SU-DHL-6 (cell line): ENCODE results near the gene ESR1.
"Not testable (repeated sequence)": the region's sequence is repeated elsewhere in the genome, so short reads cannot be mapped to it uniquely, and the experiment has no call there.

ENCODE experiments used
- H2AFZ ChIP-seq: fragments of 200-600 bp; sonication (generic); 2 replicates; pipeline ENCODE4 v1.6.1; 2014; ENCODE audit warnings: low read depth, mild to moderate bottlenecking, moderate library complexity, mixed read lengths, antibody characterized with exemption, low read length; ENCODE audit not compliant: severe bottlenecking
- H3F3A ChIP-seq: fragments of 200-600 bp; shearing (Covaris generic); 2 replicates; pipeline ENCODE4 v1.6.0; 2016; ENCODE audit warnings: antibody characterized with exemption, mild to moderate bottlenecking; ENCODE audit not compliant: insufficient read depth
- H3K27ac ChIP-seq: fragments of 200-600 bp; sonication (generic); 2 replicates; pipeline ENCODE4 v1.5.1; 2016; ENCODE audit warnings: low read depth, mild to moderate bottlenecking, low read length, moderate library complexity, mixed read lengths
- H3K27me3 ChIP-seq: fragments of 200-600 bp; sonication (generic), shearing (Covaris generic); 2 replicates; pipeline ENCODE4 v1.6.0; 2014; ENCODE audit warnings: mild to moderate bottlenecking, low read length
- H3K36me3 ChIP-seq: fragments of 200-600 bp; sonication (generic); 2 replicates; pipeline ENCODE4 v1.6.1; 2014; ENCODE audit warnings: mild to moderate bottlenecking, low read length, mixed read lengths
- H3K4me2 ChIP-seq: fragments of 300-600, 200-600 bp; shearing (Covaris generic), sonication (generic); 2 replicates; pipeline ENCODE4 v1.6.0; 2014; ENCODE audit warnings: low read length, low read depth, mild to moderate bottlenecking; ENCODE audit not compliant: poor library complexity, severe bottlenecking
- H3K4me3 ChIP-seq: fragments of 200-600 bp; sonication (generic); 2 replicates; pipeline ENCODE4 v1.5.1; 2014; ENCODE audit warnings: antibody characterized with exemption, low read length, mild to moderate bottlenecking, mixed read lengths; ENCODE audit not compliant: insufficient read depth, poor library complexity, severe bottlenecking
- H3K79me2 ChIP-seq: fragments of 200-600 bp; sonication (generic); 2 replicates; pipeline ENCODE4 v1.6.1; 2014; ENCODE audit warnings: mild to moderate bottlenecking, low read length, moderate library complexity; ENCODE audit not compliant: insufficient read depth
- H3K9ac ChIP-seq: fragments of 200-600 bp; sonication (generic); 2 replicates; pipeline ENCODE4 v1.7.0; 2014; ENCODE audit warnings: mild to moderate bottlenecking, low read length
- H3K9me2 ChIP-seq: fragments of 200-600 bp; sonication (generic); replicated peaks from 2 replicates; pipeline ENCODE4 v1.6.1; 2014; ENCODE audit warnings: low read length; ENCODE audit not compliant: insufficient read depth
- H3K9me3 ChIP-seq: fragments of 200-600 bp; sonication (generic); 2 replicates; pipeline ENCODE4 v1.6.1; 2014; ENCODE audit warnings: low read length, mixed read lengths; ENCODE audit not compliant: insufficient read depth
- H4K20me1 ChIP-seq: fragments of 200-600 bp; sonication (generic); 2 replicates; pipeline ENCODE4 v1.6.1; 2014; ENCODE audit warnings: low read depth, mild to moderate bottlenecking, antibody characterized with exemption, low read length, moderate library complexity, mixed read lengths
- CTCF ChIP-seq: fragments of 200-600 bp; sonication (generic); IDR thresholded peaks from one replicate; pipeline ENCODE4 v1.5.1; 2017; ENCODE audit warnings: antibody characterized with exemption, mild to moderate bottlenecking, low read length, moderate library complexity; ENCODE audit not compliant: insufficient read depth, poor library complexity, severe bottlenecking
- EZH2phosphoT487 ChIP-seq: fragments of 200-600 bp; sonication (generic), shearing (Covaris generic); conservative IDR thresholded peaks from 2 replicates; pipeline ENCODE4 v1.6.1; 2018; ENCODE audit warnings: mild to moderate bottlenecking, antibody characterized with exemption, low read length, moderate library complexity, mixed read lengths

The ESR1 gene

GRCh38 chr6:151885234-151885633, 77.8 kb downstream of the ESR1 start:
- no peak for TF ChIP-seq CTCF
- no peak for TF ChIP-seq EZH2phosphoT487
- Histone ChIP-seq H3K9ac (no peak overlapping the region), H3K4me3 (no peak overlapping the region), H2AFZ (no peak overlapping the region), H3K9me2 (no peaks in the 10 kb centered on the region), H3F3A (no peaks in the 10 kb centered on the region), H3K27me3 (no peaks in the 10 kb centered on the region), H3K4me2 (no peak overlapping the region), H3K9me3 (no peaks in the 10 kb centered on the region), H3K36me3 (no peaks in the 10 kb centered on the region), H4K20me1 (no peaks in the 10 kb centered on the region), H3K79me2 (no peaks in the 10 kb centered on the region), H3K27ac (no peak overlapping the region)

GRCh38 chr6:151891524-151891923, 84.0 kb downstream of the ESR1 start:
- H3F3A ChIP-seq, result no peaks in the 10 kb centered on the region
- H4K20me1 ChIP-seq, result no peaks in the 10 kb centered on the region
- H3K36me3 ChIP-seq, result no peaks in the 10 kb centered on the region
- H2AFZ ChIP-seq, result no peak overlapping the region
- no peak overlapping the region for H3K9ac ChIP-seq
- no peaks in the 10 kb centered on the region for H3K9me3 ChIP-seq
- H3K4me3 ChIP-seq, result no peak overlapping the region
- H3K27me3 ChIP-seq, result no peaks in the 10 kb centered on the region
- no peak overlapping the region for H3K4me2 ChIP-seq
- no peak for TF ChIP-seq EZH2phosphoT487
- no peak for TF ChIP-seq CTCF
- no peak overlapping the region for H3K27ac ChIP-seq
- H3K79me2 ChIP-seq, result no peaks in the 10 kb centered on the region
- no peaks in the 10 kb centered on the region for H3K9me2 ChIP-seq

GRCh38 chr6:151894426-151894825, 86.9 kb downstream of the ESR1 start:
- H3K36me3 ChIP-seq, H3K9me2 ChIP-seq, H3K79me2 ChIP-seq, H3K27ac ChIP-seq, H3K27me3 ChIP-seq, H3K4me3 ChIP-seq, H4K20me1 ChIP-seq, H3F3A ChIP-seq, H3K9ac ChIP-seq, H3K4me2 ChIP-seq, H3K9me3 ChIP-seq, H2AFZ ChIP-seq: not testable (repeated sequence)

- H3K4me2 ChIP-seq, result not testable (repeated sequence)
Measured at GRCh38 chr6:151899221-151899620, 91.7 kb downstream of the ESR1 start.

GRCh38 chr6:151899796-151900195, 92.3 kb downstream of the ESR1 start:
- H3K36me3 ChIP-seq, H3K4me2 ChIP-seq, H3K9me3 ChIP-seq, H3K79me2 ChIP-seq, H3K4me3 ChIP-seq, H4K20me1 ChIP-seq, H3F3A ChIP-seq, H3K9ac ChIP-seq, H3K27me3 ChIP-seq, H3K9me2 ChIP-seq, H2AFZ ChIP-seq, H3K27ac ChIP-seq: not testable (repeated sequence)

More at GRCh38 chr6:151899221-151899620, 91.7 kb downstream of the ESR1 start:
- H3K9me2 ChIP-seq, H3K79me2 ChIP-seq, H3K9me3 ChIP-seq, H3K27me3 ChIP-seq, H3F3A ChIP-seq, H3K4me3 ChIP-seq, H3K27ac ChIP-seq, H2AFZ ChIP-seq, H4K20me1 ChIP-seq, H3K9ac ChIP-seq, H3K36me3 ChIP-seq: not testable (repeated sequence)
